AG09319 (cell line): ENCODE results near the gene AKAP5.
A peak's percentile ranks its signal among the peaks of the same experiment; 100 is the strongest.

ENCODE experiments used
- DNase-seq: peaks from one replicate; pipeline ENCODE4 v3.0.0-alpha.2; 2010; ENCODE audit warnings: low read depth; ENCODE audit errors: extremely low read depth
- CTCF ChIP-seq: IDR thresholded peaks from 2 replicates; pipeline ENCODE4 v1.5.1; 2011; ENCODE audit warnings: low read depth, mild to moderate bottlenecking, inconsistent platforms, low read length, moderate library complexity

AKAP5 gene

GRCh38 chr14:64422005-64422404 is 43.3 kb upstream of the AKAP5 start:
- no peak for TF ChIP-seq CTCF
- DNase-seq, result no peak

- TF ChIP-seq CTCF, result no peak
- no peak for DNase-seq
These were observed 42.5 kb upstream of the AKAP5 start for GRCh38 chr14:64422756-64423155.

- no peak for TF ChIP-seq CTCF
- no peak for DNase-seq
These were observed 41.3 kb upstream of the AKAP5 start for GRCh38 chr14:64423987-64424386.

GRCh38 chr14:64434528-64434927 is 30.8 kb upstream of the AKAP5 start:
- DNase-seq, result no peak
- no peak for TF ChIP-seq CTCF

GRCh38 chr14:64438181-64438841 is 27.0 kb upstream of the AKAP5 start:
- TF ChIP-seq CTCF, result no peak
- peak; percentile 45 for DNase-seq

GRCh38 chr14:64439141-64439540 is 26.2 kb upstream of the AKAP5 start:
- no peak for DNase-seq
- no peak for TF ChIP-seq CTCF

GRCh38 chr14:64440494-64440893 is 24.8 kb upstream of the AKAP5 start:
- no peak for DNase-seq
- TF ChIP-seq CTCF, result no peak
